Gastrocnemius medialis (tissue), 4 donors: ENCODE measurements around the gene MYO16.

ENCODE experiments used
- POLR2A ChIP-seq, 2 donors: fragments of 450-650 bp; IDR thresholded peaks; one replicate each; pipeline ENCODE4 v1.6.1; 2017; ENCODE audit warnings: antibody characterized with exemption in 2 of 2, mild to moderate bottlenecking in 2 of 2, moderate library complexity in 2 of 2
- TF ChIP-seq, protein P1 (sequence below), 5 experiments: fragments of 450-650 bp in 3 of 5; fragments of 200-600 bp in 2 of 5; sonication (generic) in 2 of 5; IDR thresholded peaks in 4 of 5; conservative IDR thresholded peaks in 1 of 5; 1 replicate in 4 of 5; 2 replicates in 1 of 5; pipeline ENCODE4 v1.5.1; 2016 to 2019; ENCODE audit warnings: antibody characterized with exemption in 5 of 5, mild to moderate bottlenecking in 3 of 5, moderate library complexity in 3 of 5

DNA sequence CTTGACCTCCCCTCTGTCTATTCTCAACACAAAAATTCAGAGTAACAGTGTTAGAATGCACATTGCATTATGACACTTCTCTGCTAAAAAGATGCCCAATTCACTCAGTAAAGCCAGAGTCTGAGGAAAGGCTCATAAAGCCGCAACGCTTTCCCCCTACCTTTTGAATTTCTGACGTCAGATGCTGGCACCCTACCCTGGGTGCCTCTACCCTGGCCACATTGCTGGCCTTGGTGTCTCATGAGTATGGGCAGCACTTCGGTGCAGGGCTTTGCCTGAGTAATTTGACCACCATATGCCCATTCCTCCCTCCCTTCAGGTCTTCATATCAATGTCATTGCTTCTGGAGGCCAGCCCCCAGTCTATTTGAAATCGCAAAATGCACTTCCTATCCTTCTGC is 229.3 kb downstream of the MYO16 start:
- TF ChIP-seq, protein P1, sequence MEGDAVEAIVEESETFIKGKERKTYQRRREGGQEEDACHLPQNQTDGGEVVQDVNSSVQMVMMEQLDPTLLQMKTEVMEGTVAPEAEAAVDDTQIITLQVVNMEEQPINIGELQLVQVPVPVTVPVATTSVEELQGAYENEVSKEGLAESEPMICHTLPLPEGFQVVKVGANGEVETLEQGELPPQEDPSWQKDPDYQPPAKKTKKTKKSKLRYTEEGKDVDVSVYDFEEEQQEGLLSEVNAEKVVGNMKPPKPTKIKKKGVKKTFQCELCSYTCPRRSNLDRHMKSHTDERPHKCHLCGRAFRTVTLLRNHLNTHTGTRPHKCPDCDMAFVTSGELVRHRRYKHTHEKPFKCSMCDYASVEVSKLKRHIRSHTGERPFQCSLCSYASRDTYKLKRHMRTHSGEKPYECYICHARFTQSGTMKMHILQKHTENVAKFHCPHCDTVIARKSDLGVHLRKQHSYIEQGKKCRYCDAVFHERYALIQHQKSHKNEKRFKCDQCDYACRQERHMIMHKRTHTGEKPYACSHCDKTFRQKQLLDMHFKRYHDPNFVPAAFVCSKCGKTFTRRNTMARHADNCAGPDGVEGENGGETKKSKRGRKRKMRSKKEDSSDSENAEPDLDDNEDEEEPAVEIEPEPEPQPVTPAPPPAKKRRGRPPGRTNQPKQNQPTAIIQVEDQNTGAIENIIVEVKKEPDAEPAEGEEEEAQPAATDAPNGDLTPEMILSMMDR (IDR thresholded peaks at IDR 0.05 in 4 of 5, conservative IDR thresholded peaks at IDR 0.05 in 1 of 5) = no peak
- TF ChIP-seq POLR2A (IDR thresholded peaks at IDR 0.05) = no peak
